ENCODE results near the gene FBLN1. TPM values are rescaled to one million over a fixed set of nuclear protein-coding genes. Genes with fewer than 3 reads are reported as not detected.

FBLN1 gene
- total RNA-seq, 1 experiment from 2014 or later = 23.4 TPM

- peak overlapping the region; percentile 2 to 24; a peak in 3 of 4 replicates for H3K4me3 ChIP-seq (replicated peaks in 1 of 2; ENCODE audit: low read depth in 1 of 2, low read length in 2 of 2)
- ATAC-seq (peak; percentile 94), DNase-seq (ENCODE audit: low read depth, low spot score) (peak; percentile 26)
- H4K20me1 ChIP-seq (ENCODE audit: insufficient read depth) = no peaks in the 10 kb centered on the region
- H3K27ac ChIP-seq (ENCODE audit: low read depth, low read length) = no peak overlapping the region
- RAD21 ChIA-PET (ENCODE audit: low non-redundant PET in 1 of 2, low total read pairs in 2 of 2, uncharacterized antibody in 2 of 2, unreplicated experiment in 2 of 2) = interaction anchor here in 1 of 2 experiments (0.6 to 0.7 kb wide), 5 partner anchors 47 to 389 kb away, joined by 3 to 8 read pairs (median 4); no protein-coding TSS in a partner anchor
- CTCF ChIA-PET = interaction anchor here (0.7 to 0.9 kb wide), 2 partner anchors 68 to 324 kb away, joined by 3 to 4 read pairs; no protein-coding TSS in a partner anchor
- no peaks in the 10 kb centered on the region for H3K9me3 ChIP-seq (ENCODE audit: control insufficient read depth in 1 of 2, insufficient read depth in 1 of 2, low read depth in 1 of 2, low read length in 2 of 2)
- peak overlapping the region; percentile 36; the same call in 1 of the 2 replicates for H3K9ac ChIP-seq (ENCODE audit: low read length)
- H3K27me3 ChIP-seq (ENCODE audit: insufficient read depth, low read length) = no peaks in the 10 kb centered on the region
- no peaks in the 10 kb centered on the region for H3K79me2 ChIP-seq (ENCODE audit: insufficient read depth, low read length)
- no peaks in the 10 kb centered on the region for H3K36me3 ChIP-seq (ENCODE audit: control insufficient read depth in 1 of 2, insufficient read depth in 2 of 2, low read length in 2 of 2)
- H2AFZ ChIP-seq (ENCODE audit: low read depth, low read length, poor library complexity, severe bottlenecking) = peak overlapping the region; percentile 72
- H3K9me2 ChIP-seq (ENCODE audit: insufficient read depth) = no peaks in the 10 kb centered on the region
- intact Hi-C loops (cut with micrococcal nuclease) = loop anchor here (1.0 to 10.0 kb wide), 2 partner anchors 219 to 332 kb away; partner anchors contain the start of gene WNT7B
- peak overlapping the region; percentile 52 for H3K4me2 ChIP-seq (ENCODE audit: low read length)
- peaks cover 0 to 23% of the 10 kb centered on the region in 2 experiments; a peak in 3 of 4 replicates for H3K4me1 ChIP-seq (ENCODE audit: control insufficient read depth in 1 of 2, insufficient read depth in 2 of 2, low read length in 2 of 2)
- POLR2A ChIA-PET = no interaction called here
- no TSS peak for BruUV-seq (replicated peaks)
- TF ChIP-seq EZH2 (IDR thresholded peaks at IDR 0.05) = no peak
- no peak for TF ChIP-seq POLR2AphosphoS5 (IDR thresholded peaks at IDR 0.05; ENCODE audit: low read depth, low read length)
- TF ChIP-seq ZFX (IDR thresholded peaks at IDR 0.05) = peak; percentile 25; the same call in 1 of the 2 replicates
- TF ChIP-seq REST (IDR thresholded peaks at IDR 0.05; ENCODE audit: low read depth) = no peak
- TF ChIP-seq SIN3A (IDR thresholded peaks at IDR 0.05; ENCODE audit: low read depth) = no peak
- TF ChIP-seq RAD21 (IDR thresholded peaks at IDR 0.05; ENCODE audit: low read depth) = peak; percentile 90
- no peak for TF ChIP-seq EGR1 (IDR thresholded peaks at IDR 0.05; ENCODE audit: low read depth)
- no peak for TF ChIP-seq JUND (IDR thresholded peaks at IDR 0.05)
- TF ChIP-seq SRF (IDR thresholded peaks at IDR 0.05; ENCODE audit: low read depth) = no peak
- no peak for TF ChIP-seq ZNF274 (IDR thresholded peaks at IDR 0.05; ENCODE audit: low read depth, low read length)
- TF ChIP-seq CTCF (IDR thresholded peaks at IDR 0.05 in 2 of 3, conservative IDR thresholded peaks at IDR 0.05 in 1 of 3; ENCODE audit: borderline replicate concordance in 1 of 3, insufficient read depth in 1 of 3, low read depth in 2 of 3, low read length in 2 of 3) = peak; percentile 57 to 85 (median 80)
- no peak for TF ChIP-seq ELF1 (IDR thresholded peaks at IDR 0.05; ENCODE audit: borderline replicate concordance, low read depth)
- TF ChIP-seq ZBTB33 (IDR thresholded peaks at IDR 0.05; ENCODE audit: extremely low read depth, insufficient replicate concordance, low read length) = no peak
- no peak for TF ChIP-seq ATF3 (IDR thresholded peaks at IDR 0.05)
- no peak for TF ChIP-seq FOSL1 (IDR thresholded peaks at IDR 0.05; ENCODE audit: low read depth)
- TF ChIP-seq POLR2A (IDR thresholded peaks at IDR 0.05; ENCODE audit: borderline replicate concordance, extremely low read depth, insufficient read depth, insufficient read length) = no peak
- TF ChIP-seq CBX3 (IDR thresholded peaks at IDR 0.05; ENCODE audit: low read depth) = no peak
- TF ChIP-seq YY1 (IDR thresholded peaks at IDR 0.05; ENCODE audit: extremely low read depth, insufficient replicate concordance, low read depth, low read length) = peak; percentile 52
- TF ChIP-seq SP1 (IDR thresholded peaks at IDR 0.05; ENCODE audit: low read depth) = no peak
Measured at GRCh38 chr22:45645526-45646414, 143.1 kb downstream of the FBLN1 start.

Measured in HCT116 (cell line).